COLO829 (cell line): Measurements from ENCODE around the gene SRRM3.
A peak's percentile ranks its signal among the peaks of the same experiment; 100 is the strongest.
"Not testable (repeated sequence)": the region's sequence is repeated elsewhere in the genome, so short reads cannot be mapped to it uniquely, and the experiment has no call there.

ENCODE experiments used
- DNase-seq: peaks from one replicate; pipeline ENCODE4 v3.0.0; 2012; ENCODE audit warnings: low spot score

The SRRM3 gene, protein sequence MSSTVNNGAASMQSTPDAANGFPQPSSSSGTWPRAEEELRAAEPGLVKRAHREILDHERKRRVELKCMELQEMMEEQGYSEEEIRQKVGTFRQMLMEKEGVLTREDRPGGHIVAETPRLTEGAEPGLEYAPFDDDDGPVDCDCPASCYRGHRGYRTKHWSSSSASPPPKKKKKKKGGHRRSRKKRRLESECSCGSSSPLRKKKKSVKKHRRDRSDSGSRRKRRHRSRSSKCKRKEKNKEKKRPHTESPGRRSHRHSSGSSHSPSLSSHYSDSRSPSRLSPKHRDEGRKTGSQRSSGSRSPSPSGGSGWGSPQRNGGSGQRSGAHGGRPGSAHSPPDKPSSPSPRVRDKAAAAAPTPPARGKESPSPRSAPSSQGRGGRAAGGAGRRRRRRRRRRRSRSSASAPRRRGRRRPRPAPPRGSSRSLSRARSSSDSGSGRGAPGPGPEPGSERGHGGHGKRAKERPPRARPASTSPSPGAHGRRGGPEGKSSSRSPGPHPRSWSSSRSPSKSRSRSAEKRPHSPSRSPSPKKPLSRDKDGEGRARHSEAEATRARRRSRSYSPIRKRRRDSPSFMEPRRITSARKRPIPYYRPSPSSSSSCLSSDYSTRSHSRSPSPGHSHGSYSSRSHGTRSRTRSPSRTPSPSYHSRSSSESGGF

DNA sequence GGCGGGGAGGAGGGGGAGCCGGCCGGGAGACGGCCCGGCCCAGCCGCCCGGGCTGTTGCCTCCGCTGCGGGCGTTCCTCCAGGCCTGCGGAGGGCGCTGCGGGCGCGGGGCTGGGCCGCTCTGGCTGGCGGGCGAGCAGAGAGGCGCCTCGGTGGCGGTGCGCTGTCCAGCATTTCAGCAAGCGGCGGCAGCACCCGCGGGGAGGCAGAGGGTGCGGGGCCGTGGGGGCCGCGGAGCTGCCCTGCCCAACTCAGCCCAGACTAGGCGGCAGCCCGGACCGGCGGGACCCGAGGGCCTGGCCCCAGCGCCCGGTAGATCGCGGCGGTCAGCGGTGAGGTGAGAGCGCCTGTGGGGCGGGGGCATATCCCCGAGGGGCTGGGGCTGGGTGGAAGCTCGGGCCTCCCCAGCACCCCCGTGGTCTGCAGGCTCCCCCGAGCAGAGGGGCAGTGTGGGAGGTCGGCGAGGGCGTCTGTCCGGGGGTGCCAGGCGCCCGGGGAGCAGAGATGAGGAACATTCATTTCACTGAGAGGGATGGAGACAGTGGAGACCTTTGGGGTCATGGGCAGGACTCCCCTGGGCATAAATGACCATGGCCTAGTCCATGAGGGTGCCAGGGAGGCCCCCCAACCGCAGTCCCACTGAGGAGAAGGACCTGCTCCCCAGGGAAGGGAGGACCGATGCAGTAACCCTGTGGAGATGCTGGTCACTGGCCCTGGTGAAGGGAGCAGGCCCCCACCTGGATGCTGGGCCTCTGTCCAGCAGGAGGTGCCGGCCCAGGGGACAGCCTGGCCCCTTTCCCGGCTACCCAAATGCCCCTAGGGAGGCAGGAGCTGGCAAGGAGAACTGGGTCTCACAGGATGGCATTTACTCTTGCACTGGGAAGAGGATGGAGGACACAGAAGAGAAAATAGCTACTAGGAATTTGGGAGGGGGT, at the start of gene SRRM3:
Gene SRRM3 (plus strand): TSS at position 165 of the 934 bp plus-strand sequence. CDS start 33,171 bp downstream, outside the sequence.
- peak; percentile 61 for DNase-seq

DNA sequence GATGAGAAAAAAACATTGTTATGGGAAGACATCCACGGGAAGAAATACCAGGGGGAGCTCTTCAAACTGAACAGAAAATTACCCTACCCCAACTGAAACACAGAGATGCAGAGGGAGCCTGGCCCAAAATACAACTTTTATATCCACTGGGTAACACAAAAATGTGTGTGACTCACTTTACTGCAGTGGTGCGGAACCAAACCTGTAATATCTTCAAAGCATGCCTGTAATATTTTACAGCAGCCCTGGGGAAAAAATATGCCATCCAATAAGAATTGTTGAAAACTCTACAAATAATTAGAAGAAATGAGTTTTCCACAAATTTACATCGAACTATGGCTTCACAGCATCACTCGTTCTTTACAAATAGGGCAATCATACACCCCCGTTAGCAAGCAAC, 49.8 kb upstream of the SRRM3 start:
- DNase-seq: no peak

DNA sequence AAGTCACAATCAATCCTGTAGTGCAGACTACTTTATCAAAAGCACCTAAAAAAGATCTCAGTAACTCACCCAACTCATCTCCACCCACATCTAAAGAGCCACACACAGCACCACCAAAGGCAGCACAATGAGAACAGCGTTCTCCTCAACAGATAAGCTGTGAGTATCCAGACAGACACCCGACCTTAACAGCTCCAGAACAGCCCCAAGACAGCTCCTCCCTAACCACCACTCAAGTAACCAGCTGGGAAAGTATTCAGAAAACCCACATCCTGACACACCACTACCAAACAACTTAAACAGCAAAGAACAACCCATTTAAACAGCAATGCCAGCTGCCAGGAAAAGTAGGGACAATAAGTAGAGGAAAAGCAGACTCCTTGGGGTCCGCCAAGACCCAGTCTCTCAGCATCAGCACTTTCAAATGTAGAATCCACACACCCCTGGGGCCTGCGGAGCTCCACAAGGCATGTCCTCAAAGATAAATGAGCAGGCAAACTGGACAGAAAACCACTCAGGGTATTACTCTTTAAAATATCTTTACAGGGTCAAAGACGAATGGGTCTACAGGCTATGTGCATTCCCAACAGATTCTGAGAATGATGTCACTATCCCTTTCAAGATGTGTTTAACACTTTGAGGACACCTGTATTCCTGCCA, 48.0 kb upstream of the SRRM3 start:
- not testable (repeated sequence) for DNase-seq

DNA sequence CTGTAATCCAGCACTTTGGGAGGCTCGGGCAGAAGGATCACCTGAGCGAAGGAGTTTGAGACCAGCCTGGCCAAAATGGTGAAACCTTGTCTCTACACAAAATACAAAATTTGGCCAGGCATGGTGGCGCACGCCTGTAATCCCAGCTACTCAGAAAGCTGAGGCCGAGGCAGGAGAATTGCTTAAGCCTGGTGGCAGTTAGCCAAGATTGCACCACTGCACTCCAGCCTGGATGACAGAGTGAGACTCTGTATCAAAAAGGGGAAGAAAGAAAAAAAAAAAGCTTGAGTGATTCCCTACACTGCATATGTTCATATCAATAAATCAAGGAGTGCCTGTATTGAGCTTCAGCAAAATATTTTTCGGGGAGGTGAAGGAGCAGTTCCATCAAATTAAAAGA, 45.8 kb upstream of the SRRM3 start:
- no peak for DNase-seq

DNA sequence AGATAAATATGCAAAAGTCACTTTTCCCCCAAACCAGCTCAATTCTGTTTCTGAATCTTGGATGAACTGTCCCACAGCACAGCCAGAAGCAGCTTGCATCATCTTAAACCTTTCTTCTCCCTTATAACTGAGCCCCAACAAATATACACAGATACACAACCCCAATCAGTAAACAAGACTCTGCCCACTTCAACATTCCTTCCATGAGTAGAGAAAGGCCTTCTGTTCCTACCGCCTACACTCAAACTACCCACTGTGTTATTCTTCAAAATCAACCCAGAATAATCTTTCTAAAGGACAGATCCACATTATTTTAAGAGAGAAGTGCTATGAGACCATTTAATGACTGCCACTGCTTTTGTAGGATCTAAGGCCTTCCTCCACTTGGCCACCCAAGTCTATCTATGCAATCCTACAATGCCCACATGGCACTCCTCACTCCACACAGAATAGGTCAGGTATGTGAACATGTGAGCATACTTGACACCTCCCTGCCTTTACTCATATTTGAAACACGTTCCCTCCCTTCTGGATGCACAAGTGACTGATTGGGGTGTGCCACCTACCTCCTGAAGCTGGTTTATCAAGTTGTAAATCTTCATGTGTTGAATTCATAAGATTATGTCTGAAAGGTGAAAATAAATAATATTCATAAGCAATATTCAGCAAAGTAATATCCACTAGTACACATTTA, 44.6 kb upstream of the SRRM3 start:
- DNase-seq: peak; percentile 39

DNA sequence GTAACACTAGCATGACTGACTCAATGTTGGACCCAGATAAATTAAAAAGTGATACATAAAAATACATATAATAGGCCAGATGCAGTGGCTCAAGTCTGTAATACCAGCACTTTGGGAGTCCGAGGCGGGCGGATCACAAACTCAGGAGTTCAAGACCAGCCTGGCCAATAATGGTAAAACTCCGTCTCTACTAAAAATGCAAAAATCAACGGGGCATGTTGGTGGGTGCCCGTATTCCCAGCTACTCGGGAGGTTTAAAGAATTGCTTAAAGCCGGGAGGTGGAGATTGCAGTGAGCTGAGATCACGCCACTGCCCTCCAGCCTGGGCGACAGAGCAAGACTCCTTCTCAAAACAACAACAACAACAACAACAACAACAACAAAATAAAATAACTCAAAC, 43.3 kb upstream of the SRRM3 start:
- not testable (repeated sequence) for DNase-seq

DNA sequence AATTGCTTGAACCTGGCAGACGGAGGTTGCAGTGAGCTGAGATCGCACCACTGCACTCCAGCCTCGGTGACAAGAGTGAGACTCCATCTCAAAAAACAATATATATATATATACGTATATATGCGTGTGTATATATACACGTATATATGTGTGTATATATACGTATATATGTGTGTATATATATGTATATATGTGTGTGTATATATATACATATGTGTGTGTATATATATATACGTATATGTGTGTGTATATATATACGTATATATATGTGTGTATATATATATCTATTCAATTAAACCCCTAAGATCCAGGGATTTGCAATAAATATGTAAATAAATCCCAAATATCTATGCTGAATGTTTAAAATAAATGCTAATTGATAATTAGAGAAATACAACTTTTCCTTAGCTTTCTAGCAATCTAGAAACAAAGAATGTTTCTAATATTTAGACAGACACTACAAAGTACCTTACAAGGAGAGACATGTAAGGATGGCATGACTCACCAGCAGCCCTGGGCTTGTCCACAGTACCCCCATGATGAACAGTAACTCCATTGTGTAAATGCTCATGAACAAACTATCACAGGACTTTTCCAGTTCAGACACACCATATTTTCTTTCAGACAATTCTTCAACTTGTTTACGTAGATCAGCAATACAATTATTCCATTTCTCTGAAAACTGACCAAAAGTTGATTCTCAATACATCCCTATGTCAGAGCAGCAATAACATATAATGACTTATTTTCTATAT, 39.1 kb upstream of the SRRM3 start:
- peak; percentile 76 for DNase-seq

DNA sequence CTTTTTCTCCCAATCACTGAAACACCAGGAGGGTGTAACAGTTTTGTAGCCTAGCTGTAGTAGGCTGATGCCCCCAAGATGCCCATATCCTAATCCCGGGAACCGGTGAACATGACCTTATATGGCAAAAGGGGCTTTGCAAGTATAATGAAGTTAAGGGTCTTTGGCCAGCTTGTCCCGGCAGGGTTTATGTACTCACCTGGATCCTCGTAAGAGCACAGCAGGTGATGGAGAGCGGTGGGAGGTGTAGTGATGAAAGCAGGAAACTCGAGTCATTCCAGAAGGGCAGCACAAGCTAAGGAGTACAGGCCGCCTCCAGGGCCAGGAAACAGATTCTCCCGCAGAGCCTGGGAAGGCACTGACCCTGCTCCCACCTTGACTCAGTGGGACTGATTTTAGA, 37.9 kb upstream of the SRRM3 start:
- DNase-seq: not testable (repeated sequence)

DNA sequence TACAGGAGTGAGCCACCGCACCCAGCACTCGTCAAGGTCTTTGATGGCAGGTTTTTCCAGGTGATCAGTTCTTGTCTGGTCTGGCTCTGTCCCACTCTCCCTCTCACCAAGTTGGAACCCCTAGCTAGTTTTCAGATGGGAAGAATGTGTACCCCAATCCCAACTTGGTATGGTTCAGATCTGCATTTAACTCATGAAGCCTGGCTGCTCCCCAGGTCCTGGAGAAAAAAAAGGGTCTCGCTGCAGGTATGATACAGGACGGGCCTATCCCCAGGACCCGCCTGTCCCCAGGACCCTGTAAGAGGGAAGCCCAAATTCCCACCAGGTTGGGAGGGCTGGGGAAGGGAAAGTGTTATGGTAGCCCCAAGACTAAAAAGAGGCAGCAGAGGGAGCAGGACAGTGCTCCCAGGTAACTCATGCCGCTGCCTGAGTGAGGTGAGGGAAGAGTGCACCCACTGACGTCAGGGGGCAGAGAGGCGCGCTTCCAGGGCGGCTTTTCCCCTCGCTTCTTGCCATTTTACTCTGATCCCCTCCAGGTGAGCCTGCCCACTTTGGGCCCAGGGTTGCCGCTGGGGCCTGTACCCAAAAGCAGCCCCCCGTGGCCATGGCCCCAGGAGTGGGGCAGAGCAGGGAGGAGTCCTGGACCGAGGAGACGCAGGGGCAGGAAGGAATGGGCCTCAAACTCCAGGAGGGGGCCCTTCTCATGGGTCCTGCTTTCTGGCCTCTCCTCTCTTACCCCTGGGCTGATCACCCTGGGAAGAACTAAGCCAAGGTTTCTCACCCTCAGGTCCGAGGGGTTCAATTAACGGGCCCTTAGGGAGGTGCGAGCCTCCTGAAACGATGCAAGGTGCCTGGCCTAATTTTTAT, 36.4 kb upstream of the SRRM3 start:
- no peak for DNase-seq

DNA sequence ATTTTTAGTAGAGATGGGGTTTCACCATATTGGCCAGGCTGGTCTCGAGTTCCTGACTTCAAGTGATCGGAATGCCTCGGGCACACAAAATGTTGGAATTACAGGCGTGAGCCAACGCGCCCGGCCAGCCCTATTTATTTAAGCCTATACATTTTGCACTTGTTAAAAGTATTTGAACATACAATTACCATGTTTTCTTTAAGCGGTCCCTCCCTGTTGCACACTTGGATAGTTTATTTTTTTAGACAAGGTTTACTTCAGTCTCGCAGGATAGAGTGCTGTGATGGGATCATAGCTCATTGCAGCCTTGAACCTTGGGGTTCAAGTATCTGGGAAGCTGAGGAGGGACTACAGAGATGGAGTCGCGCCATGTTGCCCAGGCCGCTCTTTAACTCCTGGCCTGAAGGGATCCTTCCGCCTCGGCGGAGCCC, 35.7 kb upstream of the SRRM3 start:
- no peak for DNase-seq

DNA sequence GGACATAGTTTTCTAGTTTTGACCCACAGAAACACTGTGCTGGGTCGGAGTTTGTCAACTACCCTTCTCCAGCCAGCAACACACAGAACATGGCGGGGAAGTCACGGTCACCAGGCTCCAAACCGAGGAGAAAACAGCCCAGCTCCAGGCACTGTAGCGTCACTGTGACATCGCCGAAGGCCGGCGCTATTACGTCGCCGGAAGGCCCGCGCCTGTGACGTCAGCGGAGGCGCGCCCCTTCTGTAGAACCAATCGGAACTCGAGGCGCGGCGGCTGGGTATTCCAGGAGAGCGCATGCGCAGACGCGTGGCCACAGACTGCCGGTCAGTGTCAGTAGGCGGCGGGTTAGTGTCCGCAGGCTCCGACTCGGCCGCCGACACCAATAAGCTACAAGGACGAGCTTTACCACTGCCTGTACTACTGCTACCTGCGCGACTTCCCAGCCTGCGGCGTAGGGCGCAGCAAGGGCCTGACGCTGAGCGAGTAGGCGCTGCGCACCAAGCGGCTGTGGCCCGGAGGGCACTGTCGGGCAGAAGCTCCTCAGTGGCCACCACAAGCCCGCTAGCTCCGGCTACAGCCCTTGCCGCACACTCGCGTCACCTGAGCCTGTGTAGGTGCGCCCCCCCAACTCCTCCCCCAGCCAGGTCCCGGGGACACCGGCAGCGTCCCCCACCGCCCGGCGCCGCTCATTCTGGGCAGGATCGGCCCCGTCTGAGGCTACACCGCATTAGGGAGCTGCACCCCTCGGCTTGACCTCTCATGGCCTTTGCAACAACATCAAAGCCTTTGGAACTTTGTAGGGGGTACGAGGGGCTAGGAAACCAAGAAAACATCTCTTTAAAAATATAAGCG, 35.1 kb upstream of the SRRM3 start:
- peak; percentile 96 for DNase-seq

DNA sequence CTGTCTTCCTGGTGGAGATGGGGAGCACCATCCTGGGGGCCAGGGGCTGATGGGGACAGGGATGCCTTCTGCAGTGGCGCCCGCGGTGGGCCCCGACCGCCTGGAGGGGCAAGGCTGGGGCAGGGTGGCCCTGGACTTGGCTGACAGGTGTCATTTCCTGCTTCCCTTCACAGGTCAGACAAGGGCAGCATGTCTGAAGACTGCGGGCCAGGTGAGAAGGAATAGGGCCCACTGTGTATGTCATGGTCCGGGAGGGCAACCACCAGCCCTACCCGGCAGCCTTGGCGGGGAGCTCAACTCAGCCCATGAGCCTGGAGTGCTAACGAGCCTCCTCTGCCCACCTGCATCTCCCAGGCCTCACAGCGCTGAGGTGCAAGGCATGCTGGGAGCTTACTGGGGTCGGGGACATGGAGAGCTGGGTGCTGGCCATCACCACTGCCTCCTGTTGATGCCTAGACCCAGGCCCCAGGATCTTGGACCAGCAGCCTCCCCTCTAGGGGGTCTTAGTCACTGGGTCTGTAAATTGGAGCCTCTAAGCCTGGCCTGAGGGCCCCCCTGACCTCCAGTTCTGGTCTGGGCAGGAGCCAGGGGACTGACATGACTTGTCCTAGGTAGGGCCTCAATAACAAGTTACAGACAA, 28.0 kb upstream of the SRRM3 start:
- DNase-seq: no peak

DNA sequence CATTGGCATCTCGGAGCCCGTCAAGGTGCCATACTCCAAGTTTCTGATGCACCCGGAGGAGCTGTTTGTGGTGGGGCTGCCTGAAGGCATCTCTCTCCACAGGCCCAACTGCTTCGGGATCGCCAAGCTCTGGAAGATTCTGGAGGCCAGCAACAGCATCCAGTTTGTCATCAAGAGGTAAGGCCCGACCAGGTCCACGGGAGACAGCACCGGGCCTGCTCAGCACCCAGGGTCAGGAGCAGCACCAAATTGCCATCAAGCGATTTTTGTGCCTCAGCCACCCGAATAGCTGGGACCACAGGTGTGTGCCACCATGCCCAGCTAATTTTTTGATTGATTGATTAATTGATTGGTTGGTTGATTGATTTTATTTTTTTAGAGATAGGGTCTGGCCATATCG, 24.7 kb upstream of the SRRM3 start:
- not testable (repeated sequence) for DNase-seq

DNA sequence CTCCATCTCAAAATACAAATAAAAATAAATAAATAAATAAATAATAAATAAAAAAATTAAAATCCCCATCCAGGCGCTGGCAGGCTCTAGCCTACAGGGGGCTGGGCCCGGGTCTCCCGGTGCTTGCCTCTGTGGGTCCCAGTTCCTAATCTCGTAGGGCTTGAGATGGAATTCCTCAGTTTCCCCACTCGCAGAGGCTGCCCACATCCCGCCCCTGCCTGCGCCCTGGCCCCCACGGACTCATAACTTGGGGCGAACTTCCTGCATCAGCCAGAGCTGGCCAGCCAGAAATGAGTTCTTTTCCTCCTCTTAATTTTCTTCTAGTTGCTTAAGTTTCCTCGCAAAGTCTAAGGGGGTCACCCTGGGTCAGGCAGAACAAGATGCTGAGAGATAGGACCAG, 22.0 kb upstream of the SRRM3 start:
- DNase-seq: no peak

DNA sequence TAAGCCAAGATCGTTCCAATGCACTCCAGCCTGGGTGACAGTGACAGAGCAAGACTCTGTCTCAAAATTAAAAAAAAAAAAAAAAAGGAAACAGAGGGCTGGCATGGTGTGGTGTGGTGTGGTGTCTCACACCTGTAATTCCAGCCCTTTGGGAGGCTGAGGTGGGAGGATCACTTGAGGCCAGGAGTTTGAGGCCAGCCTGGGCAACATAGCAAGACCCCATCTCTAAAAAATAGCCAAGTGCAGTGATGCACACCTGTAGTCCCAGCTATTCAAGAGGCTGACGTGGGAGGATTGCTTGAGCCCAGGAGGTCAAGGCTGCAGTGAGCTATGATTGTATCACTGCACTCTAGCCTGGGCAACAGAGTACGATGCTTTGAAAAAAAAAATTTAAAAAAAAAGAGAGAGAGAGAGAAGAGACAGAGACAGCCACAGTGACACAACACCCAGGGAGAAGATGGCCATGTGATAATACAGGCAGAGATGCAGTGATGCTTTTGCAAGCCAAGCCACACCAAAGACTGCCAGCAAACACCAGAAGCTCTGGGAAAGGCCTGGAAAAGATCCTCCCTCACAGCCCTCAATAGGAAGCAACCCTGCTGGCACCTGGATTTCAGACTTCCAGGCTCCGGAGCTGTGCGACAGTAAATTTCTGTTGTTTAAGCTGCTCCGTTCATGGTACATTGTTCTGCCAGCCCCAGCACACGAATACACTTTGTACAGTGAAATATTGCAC, 19.3 kb upstream of the SRRM3 start:
- DNase-seq: no peak

DNA sequence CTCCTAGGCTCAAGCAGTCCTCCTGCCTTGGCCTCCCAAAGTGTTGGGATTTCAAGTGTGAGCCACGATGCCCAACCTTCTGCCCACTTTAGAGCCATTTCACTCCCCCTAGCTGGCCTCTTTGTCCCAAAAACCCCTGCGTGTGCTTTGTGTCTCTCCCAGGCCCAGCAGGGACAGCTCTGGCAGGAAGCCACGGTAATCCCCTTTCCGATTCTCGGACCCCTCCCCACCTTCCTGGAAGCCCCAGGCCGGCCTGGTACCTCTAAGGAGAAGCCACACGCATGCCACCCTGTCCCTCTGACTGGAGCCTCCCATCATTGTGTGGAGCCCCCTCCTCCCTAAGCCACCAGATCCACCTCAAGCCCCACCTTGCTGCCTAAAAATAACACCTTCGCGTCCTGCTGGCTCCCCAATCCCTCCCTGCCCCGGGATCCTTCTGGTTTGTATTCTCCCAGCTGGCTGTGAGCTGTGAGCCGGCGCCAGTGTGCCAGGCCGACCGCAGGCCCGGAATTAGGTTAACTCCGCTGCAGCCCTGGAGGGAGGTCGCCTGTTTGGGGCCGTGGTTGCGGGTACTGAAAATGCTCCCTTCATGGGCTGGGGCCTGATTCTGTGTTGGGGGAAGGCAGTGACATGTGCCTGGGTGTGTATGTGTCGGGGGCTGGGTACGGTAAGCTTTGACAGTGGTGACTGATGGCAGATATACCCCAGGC, 16.4 kb upstream of the SRRM3 start:
- no peak for DNase-seq

DNA sequence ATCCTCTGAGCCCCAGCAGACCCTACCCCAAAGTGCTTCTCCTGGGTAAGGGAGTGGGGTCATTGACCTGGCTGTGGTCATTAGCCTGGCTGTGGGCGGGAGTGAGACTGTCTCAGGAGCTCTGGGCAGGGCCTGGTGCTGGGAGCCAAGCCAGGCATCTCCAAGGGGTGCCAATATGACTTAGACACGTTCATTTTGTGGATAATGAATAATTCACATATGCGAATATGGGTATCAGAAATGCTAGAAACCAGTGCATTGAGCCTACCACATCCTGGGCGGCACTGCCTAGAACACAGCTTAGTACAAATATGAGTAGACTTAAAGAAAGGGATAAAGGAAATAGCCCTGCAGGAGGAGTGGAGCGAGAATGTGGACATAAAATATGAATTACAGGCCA, 14.4 kb upstream of the SRRM3 start:
- DNase-seq: no peak
